Measurements from ENCODE around the gene NUDCD3.
"Not testable (repeated sequence)": the region's sequence is repeated elsewhere in the genome, so short reads cannot be mapped to it uniquely, and the experiment has no call there.

The NUDCD3 gene

GRCh38 chr7:44438816-44439215 is 51.6 kb downstream of the NUDCD3 start:
- Histone ChIP-seq H3K27me3 (ENCODE audit: control insufficient read depth in 1 of 2, insufficient read depth in 2 of 2, low read length in 2 of 2) (no peaks in the 10 kb centered on the region), H3K9ac (ENCODE audit: low read depth in 1 of 2, low read length in 2 of 2) (no peak overlapping the region), H3K27ac (ENCODE audit: low read depth, low read length) (no peak overlapping the region), H3K4me3 (ENCODE audit: low read depth in 1 of 2, low read length in 2 of 2) (no peak overlapping the region), H3K9me3 (ENCODE audit: control insufficient read depth in 1 of 2, low read length in 2 of 2) (no peaks in the 10 kb centered on the region), H3K4me1 (ENCODE audit: control insufficient read depth in 1 of 2, insufficient read depth in 2 of 2, low read length in 2 of 2) (no peaks in the 10 kb centered on the region), H3K36me3 (ENCODE audit: control insufficient read depth in 1 of 2, insufficient read depth in 2 of 2, low read length in 2 of 2) (peaks cover 0 to 5% of the 10 kb centered on the region in 2 donors)

- H3K27me3 ChIP-seq (ENCODE audit: control insufficient read depth in 1 of 2, insufficient read depth in 2 of 2, low read length in 2 of 2), result no peaks in the 10 kb centered on the region
- H3K36me3 ChIP-seq (ENCODE audit: control insufficient read depth in 1 of 2, insufficient read depth in 2 of 2, low read length in 2 of 2), result peaks cover 6 to 19% of the 10 kb centered on the region in 2 donors
- H3K9me3 ChIP-seq (ENCODE audit: control insufficient read depth in 1 of 2, low read length in 2 of 2), result no peaks in the 10 kb centered on the region
- H3K4me1 ChIP-seq (ENCODE audit: control insufficient read depth in 1 of 2, insufficient read depth in 2 of 2, low read length in 2 of 2), result peaks cover 0 to 2% of the 10 kb centered on the region in 2 donors
- no peak overlapping the region for H3K4me3 ChIP-seq (ENCODE audit: low read depth in 1 of 2, low read length in 2 of 2)
- H3K9ac ChIP-seq (ENCODE audit: low read depth in 1 of 2, low read length in 2 of 2), result no peak overlapping the region
- H3K27ac ChIP-seq (ENCODE audit: low read depth, low read length), result no peak overlapping the region
Observed at GRCh38 chr7:44434201-44434600, 56.3 kb downstream of the NUDCD3 start.

- Histone ChIP-seq H3K27ac (ENCODE audit: low read depth, low read length) (no peak overlapping the region), H3K9me3 (ENCODE audit: control insufficient read depth in 1 of 2, low read length in 2 of 2) (no peaks in the 10 kb centered on the region), H3K4me3 (ENCODE audit: low read depth in 1 of 2, low read length in 2 of 2) (no peak overlapping the region), H3K9ac (ENCODE audit: low read depth in 1 of 2, low read length in 2 of 2) (no peak overlapping the region), H3K36me3 (ENCODE audit: control insufficient read depth in 1 of 2, insufficient read depth in 2 of 2, low read length in 2 of 2) (peaks cover 6 to 20% of the 10 kb centered on the region in 2 donors), H3K4me1 (ENCODE audit: control insufficient read depth in 1 of 2, insufficient read depth in 2 of 2, low read length in 2 of 2) (peaks cover 0 to 2% of the 10 kb centered on the region in 2 donors), H3K27me3 (ENCODE audit: control insufficient read depth in 1 of 2, insufficient read depth in 2 of 2, low read length in 2 of 2) (no peaks in the 10 kb centered on the region)
Observed at GRCh38 chr7:44433255-44434022, 57.0 kb downstream of the NUDCD3 start.

GRCh38 chr7:44432381-44432977 is 58.0 kb downstream of the NUDCD3 start:
- H3K9ac ChIP-seq (ENCODE audit: low read depth in 1 of 2, low read length in 2 of 2), result no peak overlapping the region
- H3K9me3 ChIP-seq (ENCODE audit: control insufficient read depth in 1 of 2, low read length in 2 of 2), result no peaks in the 10 kb centered on the region
- peaks cover 0 to 2% of the 10 kb centered on the region in 2 donors for H3K4me1 ChIP-seq (ENCODE audit: control insufficient read depth in 1 of 2, insufficient read depth in 2 of 2, low read length in 2 of 2)
- H3K27me3 ChIP-seq (ENCODE audit: control insufficient read depth in 1 of 2, insufficient read depth in 2 of 2, low read length in 2 of 2), result no peaks in the 10 kb centered on the region
- peaks cover 10 to 22% of the 10 kb centered on the region in 2 donors for H3K36me3 ChIP-seq (ENCODE audit: control insufficient read depth in 1 of 2, insufficient read depth in 2 of 2, low read length in 2 of 2)
- no peak overlapping the region for H3K4me3 ChIP-seq (ENCODE audit: low read depth in 1 of 2, low read length in 2 of 2)
- no peak overlapping the region for H3K27ac ChIP-seq (ENCODE audit: low read depth, low read length)

GRCh38 chr7:44431091-44431608 is 59.3 kb downstream of the NUDCD3 start:
- Histone ChIP-seq H3K9me3 (ENCODE audit: control insufficient read depth in 1 of 2, low read length in 2 of 2) (no peaks in the 10 kb centered on the region), H3K27me3 (ENCODE audit: control insufficient read depth in 1 of 2, insufficient read depth in 2 of 2, low read length in 2 of 2) (no peaks in the 10 kb centered on the region), H3K4me3 (ENCODE audit: low read depth in 1 of 2, low read length in 2 of 2) (no peak overlapping the region), H3K4me1 (ENCODE audit: control insufficient read depth in 1 of 2, insufficient read depth in 2 of 2, low read length in 2 of 2) (peaks cover 0 to 2% of the 10 kb centered on the region in 2 donors), H3K9ac (ENCODE audit: low read depth in 1 of 2, low read length in 2 of 2) (no peak overlapping the region), H3K36me3 (ENCODE audit: control insufficient read depth in 1 of 2, insufficient read depth in 2 of 2, low read length in 2 of 2) (peaks cover 16 to 33% of the 10 kb centered on the region in 2 donors), H3K27ac (ENCODE audit: low read depth, low read length) (no peak overlapping the region)

GRCh38 chr7:44430054-44430453 is 60.4 kb downstream of the NUDCD3 start:
- Histone ChIP-seq H3K4me1 (ENCODE audit: control insufficient read depth in 1 of 2, insufficient read depth in 2 of 2, low read length in 2 of 2) (peaks cover 0 to 2% of the 10 kb centered on the region in 2 donors), H3K9ac (ENCODE audit: low read depth in 1 of 2, low read length in 2 of 2) (no peak overlapping the region), H3K36me3 (ENCODE audit: control insufficient read depth in 1 of 2, insufficient read depth in 2 of 2, low read length in 2 of 2) (peaks cover 22 to 43% of the 10 kb centered on the region in 2 donors), H3K27ac (ENCODE audit: low read depth, low read length) (no peak overlapping the region), H3K9me3 (ENCODE audit: control insufficient read depth in 1 of 2, low read length in 2 of 2) (no peaks in the 10 kb centered on the region), H3K27me3 (ENCODE audit: control insufficient read depth in 1 of 2, insufficient read depth in 2 of 2, low read length in 2 of 2) (no peaks in the 10 kb centered on the region), H3K4me3 (ENCODE audit: low read depth in 1 of 2, low read length in 2 of 2) (no peak overlapping the region)

- not testable (repeated sequence) for H3K27ac ChIP-seq (ENCODE audit: low read depth, low read length); H3K9me3 ChIP-seq (ENCODE audit: control insufficient read depth in 1 of 2, low read length in 2 of 2); H3K4me1 ChIP-seq (ENCODE audit: control insufficient read depth in 1 of 2, insufficient read depth in 2 of 2, low read length in 2 of 2); H3K4me3 ChIP-seq (ENCODE audit: low read depth in 1 of 2, low read length in 2 of 2); H3K27me3 ChIP-seq (ENCODE audit: control insufficient read depth in 1 of 2, insufficient read depth in 2 of 2, low read length in 2 of 2); H3K9ac ChIP-seq (ENCODE audit: low read depth in 1 of 2, low read length in 2 of 2)
- H3K36me3 ChIP-seq (ENCODE audit: control insufficient read depth in 1 of 2, insufficient read depth in 2 of 2, low read length in 2 of 2), result peaks cover 16 to 26% of the 10 kb centered on the region in 2 donors
Observed at GRCh38 chr7:44424762-44425161, 65.7 kb downstream of the NUDCD3 start.

- H3K4me1 ChIP-seq (ENCODE audit: control insufficient read depth in 1 of 2, insufficient read depth in 2 of 2, low read length in 2 of 2), result no peaks in the 10 kb centered on the region
- no peak overlapping the region for H3K9ac ChIP-seq (ENCODE audit: low read depth in 1 of 2, low read length in 2 of 2)
- no peak overlapping the region for H3K27ac ChIP-seq (ENCODE audit: low read depth, low read length)
- no peaks in the 10 kb centered on the region for H3K27me3 ChIP-seq (ENCODE audit: control insufficient read depth in 1 of 2, insufficient read depth in 2 of 2, low read length in 2 of 2)
- no peak overlapping the region for H3K4me3 ChIP-seq (ENCODE audit: low read depth in 1 of 2, low read length in 2 of 2)
- H3K36me3 ChIP-seq (ENCODE audit: control insufficient read depth in 1 of 2, insufficient read depth in 2 of 2, low read length in 2 of 2), result peaks cover 5 to 12% of the 10 kb centered on the region in 2 donors
- no peaks in the 10 kb centered on the region for H3K9me3 ChIP-seq (ENCODE audit: control insufficient read depth in 1 of 2, low read length in 2 of 2)
Observed at GRCh38 chr7:44416941-44417340, 73.5 kb downstream of the NUDCD3 start.

GRCh38 chr7:44415510-44415909 is 74.9 kb downstream of the NUDCD3 start:
- Histone ChIP-seq H3K4me3 (ENCODE audit: low read depth in 1 of 2, low read length in 2 of 2) (no peak overlapping the region), H3K9ac (ENCODE audit: low read depth in 1 of 2, low read length in 2 of 2) (no peak overlapping the region), H3K9me3 (ENCODE audit: control insufficient read depth in 1 of 2, low read length in 2 of 2) (peaks cover 0 to 8% of the 10 kb centered on the region in 2 donors), H3K36me3 (ENCODE audit: control insufficient read depth in 1 of 2, insufficient read depth in 2 of 2, low read length in 2 of 2) (peaks cover 12 to 17% of the 10 kb centered on the region in 2 donors), H3K27ac (ENCODE audit: low read depth, low read length) (no peak overlapping the region), H3K27me3 (ENCODE audit: control insufficient read depth in 1 of 2, insufficient read depth in 2 of 2, low read length in 2 of 2) (no peaks in the 10 kb centered on the region), H3K4me1 (ENCODE audit: control insufficient read depth in 1 of 2, insufficient read depth in 2 of 2, low read length in 2 of 2) (no peaks in the 10 kb centered on the region)

GRCh38 chr7:44415047-44415446 is 75.4 kb downstream of the NUDCD3 start:
- no peaks in the 10 kb centered on the region for H3K27me3 ChIP-seq (ENCODE audit: control insufficient read depth in 1 of 2, insufficient read depth in 2 of 2, low read length in 2 of 2)
- H3K4me3 ChIP-seq (ENCODE audit: low read depth in 1 of 2, low read length in 2 of 2), result no peak overlapping the region
- no peak overlapping the region for H3K27ac ChIP-seq (ENCODE audit: low read depth, low read length)
- H3K9me3 ChIP-seq (ENCODE audit: control insufficient read depth in 1 of 2, low read length in 2 of 2), result peaks cover 0 to 8% of the 10 kb centered on the region in 2 donors
- peaks cover 12 to 17% of the 10 kb centered on the region in 2 donors for H3K36me3 ChIP-seq (ENCODE audit: control insufficient read depth in 1 of 2, insufficient read depth in 2 of 2, low read length in 2 of 2)
- H3K4me1 ChIP-seq (ENCODE audit: control insufficient read depth in 1 of 2, insufficient read depth in 2 of 2, low read length in 2 of 2), result no peaks in the 10 kb centered on the region
- no peak overlapping the region for H3K9ac ChIP-seq (ENCODE audit: low read depth in 1 of 2, low read length in 2 of 2)

Data from duodenal mucosa (tissue), 2 donors.